H9 (cell line): Measurements from ENCODE around the gene CDK14. TPM values are rescaled to one million over a fixed set of nuclear protein-coding genes. Genes with fewer than 3 reads are reported as not detected.

ENCODE experiments used
- DNase-seq: peaks from one replicate; pipeline ENCODE4 v3.0.0-alpha.2; 2017
- H2AFZ ChIP-seq: one replicate; pipeline ENCODE4 v1.6.1; 2013; ENCODE audit warnings: mild to moderate bottlenecking, low read length, control low read depth, moderate library complexity
- H2AK5ac ChIP-seq: 2 replicates; pipeline ENCODE4 v1.6.1; 2013; ENCODE audit warnings: low read length, control low read depth, mixed read lengths; ENCODE audit not compliant: insufficient read length
- H2BK120ac ChIP-seq: one replicate; pipeline ENCODE4 v1.6.1; 2013; ENCODE audit warnings: low read depth, mild to moderate bottlenecking, low read length, control low read depth, inconsistent platforms; ENCODE audit not compliant: poor library complexity, severe bottlenecking
- H2BK12ac ChIP-seq: 2 replicates; pipeline ENCODE4 v1.6.1; 2013; ENCODE audit warnings: low read length, control low read depth, mixed read lengths, low read depth; ENCODE audit not compliant: insufficient read length
- H2BK15ac ChIP-seq: 2 replicates; pipeline ENCODE4 v1.6.1; 2013; ENCODE audit warnings: low read depth, low read length, control low read depth
- H2BK20ac ChIP-seq: one replicate; pipeline ENCODE4 v1.6.1; 2013; ENCODE audit warnings: low read depth, mild to moderate bottlenecking, low read length, control low read depth, inconsistent platforms; ENCODE audit not compliant: poor library complexity, severe bottlenecking
- H2BK5ac ChIP-seq: 2 replicates; pipeline ENCODE4 v1.6.1; 2013; ENCODE audit warnings: low read length, control low read depth, mixed read lengths; ENCODE audit not compliant: insufficient read length
- H3K14ac ChIP-seq: 2 replicates; pipeline ENCODE4 v1.6.1; 2013; ENCODE audit warnings: low read length, control low read depth; ENCODE audit not compliant: insufficient read depth
- H3K18ac ChIP-seq: 2 replicates; pipeline ENCODE4 v1.6.1; 2013; ENCODE audit warnings: low read depth, mild to moderate bottlenecking, mixed read lengths, low read length, control low read depth; ENCODE audit not compliant: insufficient read length
- H3K23ac ChIP-seq: 2 replicates; pipeline ENCODE4 v1.6.1; 2013; ENCODE audit warnings: low read length, control low read depth, mixed read lengths, low read depth; ENCODE audit not compliant: insufficient read length
- H3K23me2 ChIP-seq: 2 replicates; pipeline ENCODE4 v1.6.1; 2013; ENCODE audit warnings: low read depth, mild to moderate bottlenecking, mixed read lengths, low read length, control low read depth; ENCODE audit not compliant: insufficient read length, poor library complexity, severe bottlenecking
- H3K27ac ChIP-seq: 2 replicates; pipeline ENCODE4 v1.5.1; 2013; ENCODE audit warnings: low read length, control low read depth, mixed read lengths, low read depth; ENCODE audit not compliant: insufficient read length
- H3K27me3 ChIP-seq: 2 replicates; pipeline ENCODE4 v1.6.1; 2013; ENCODE audit warnings: low read length, control low read depth, inconsistent platforms; ENCODE audit not compliant: insufficient read depth
- H3K4ac ChIP-seq: 2 replicates; pipeline ENCODE4 v1.6.1; 2013; ENCODE audit warnings: low read depth, mild to moderate bottlenecking, control low read depth, inconsistent platforms, low read length, moderate library complexity
- H3K4me1 ChIP-seq: 2 replicates; pipeline ENCODE4 v1.6.1; 2013; ENCODE audit warnings: low read length, control low read depth, inconsistent platforms; ENCODE audit not compliant: insufficient read depth
- H3K4me2 ChIP-seq: 2 replicates; pipeline ENCODE4 v1.6.1; 2013; ENCODE audit warnings: low read length, control low read depth, mixed read lengths; ENCODE audit not compliant: insufficient read length, insufficient read depth
- H3K56ac ChIP-seq: 2 replicates; pipeline ENCODE4 v1.6.1; 2013; ENCODE audit warnings: low read depth, mild to moderate bottlenecking, mixed read lengths, low read length, control low read depth; ENCODE audit not compliant: insufficient read length
- H3K79me1 ChIP-seq: 2 replicates; pipeline ENCODE4 v1.6.1; 2013; ENCODE audit warnings: low read depth, mild to moderate bottlenecking, moderate library complexity, low read length, control low read depth, inconsistent platforms; ENCODE audit not compliant: insufficient read depth, poor library complexity, severe bottlenecking
- H3K79me2 ChIP-seq: 2 replicates; pipeline ENCODE4 v1.6.1; 2013; ENCODE audit warnings: low read length, control low read depth, inconsistent platforms; ENCODE audit not compliant: insufficient read depth
- H3K9ac ChIP-seq: 2 replicates; pipeline ENCODE4 v1.6.1; 2013; ENCODE audit warnings: low read length, control low read depth, mixed read lengths; ENCODE audit not compliant: insufficient read length; ENCODE audit errors: extremely low read depth
- H3K9me3 ChIP-seq: one replicate; pipeline ENCODE4 v1.6.1; 2013; ENCODE audit warnings: low read depth, low read length, inconsistent platforms; ENCODE audit not compliant: control insufficient read depth
- H3T11ph ChIP-seq: one replicate; pipeline ENCODE4 v1.6.1; 2013; ENCODE audit warnings: mild to moderate bottlenecking, low read length, control low read depth, inconsistent platforms
- H4K20me1 ChIP-seq: one replicate; pipeline ENCODE4 v1.6.1; 2013; ENCODE audit not compliant: control insufficient read depth, insufficient read length, insufficient read depth
- H4K5ac ChIP-seq: 2 replicates; pipeline ENCODE4 v1.6.1; 2013; ENCODE audit warnings: low read depth, mild to moderate bottlenecking, mixed read lengths, low read length, control low read depth; ENCODE audit not compliant: insufficient read length
- H4K8ac ChIP-seq: replicated peaks from 2 replicates; pipeline ENCODE4 v1.6.1; 2013; ENCODE audit warnings: low read length, control low read depth, mixed read lengths, low read depth; ENCODE audit not compliant: insufficient read length
- H4K91ac ChIP-seq: 2 replicates; pipeline ENCODE4 v1.6.1; 2013; ENCODE audit warnings: low read depth, mild to moderate bottlenecking, moderate library complexity, mixed read lengths, low read length, control low read depth; ENCODE audit not compliant: insufficient read length
- H3K27ac Mint-ChIP-seq, 3 experiments: 2 replicates in 2 of 3; 3 replicates in 1 of 3; pipeline ENCODE4 v1.8.0; 2020 to 2021; ENCODE audit warnings: mixed read lengths in 3 of 3, mild to moderate bottlenecking in 1 of 3, moderate library complexity in 1 of 3
- H3K27me3 Mint-ChIP-seq: 2 replicates; pipeline ENCODE4 v1.8.0; 2021; ENCODE audit warnings: low read depth, mild to moderate bottlenecking, moderate library complexity, mixed read lengths
- H3K36me3 Mint-ChIP-seq, 3 experiments: 2 replicates in 2 of 3; 3 replicates in 1 of 3; pipeline ENCODE4 v1.8.0; 2020 to 2021; ENCODE audit warnings: low read depth in 3 of 3, mixed read lengths in 3 of 3; ENCODE audit not compliant: insufficient read depth in 1 of 3
- H3K4me1 Mint-ChIP-seq, 2 experiments: 2 replicates each; pipeline ENCODE4 v1.8.0; 2020; ENCODE audit warnings: mixed read lengths in 2 of 2
- H3K4me3 Mint-ChIP-seq, 2 experiments: 2 replicates in 1 of 2; 3 replicates in 1 of 2; pipeline ENCODE4 v1.8.0; 2020 to 2021; ENCODE audit warnings: mild to moderate bottlenecking in 2 of 2, mixed read lengths in 2 of 2, moderate library complexity in 1 of 2
- H3K9me3 Mint-ChIP-seq, 2 experiments: 2 replicates in 1 of 2; 3 replicates in 1 of 2; pipeline ENCODE4 v1.8.0; 2020; ENCODE audit warnings: mild to moderate bottlenecking in 2 of 2, mixed read lengths in 2 of 2, moderate library complexity in 1 of 2
- CTCF ChIP-seq: fragments of 200-600 bp; sonication (generic); conservative IDR thresholded peaks from 3 replicates; pipeline ENCODE4 v1.8.0; 2021; ENCODE audit warnings: antibody characterized with exemption, mild to moderate bottlenecking
- WGBS: extraction: QIAGEN DNeasy Blood & Tissue Kit; methylation state at CpG from one replicate; pipeline ENCODE4 v1.1.7; 2013; ENCODE audit warnings: missing lambda C conversion rate, low lambda C conversion rate, mixed read lengths; ENCODE audit not compliant: insufficient read length; ENCODE audit errors: extremely low coverage; 5-methylcytosine and 5-hydroxymethylcytosine counted together
- total RNA-seq: library from RNA; stranded (reverse); gene quantifications from 2 replicates; pipeline ENCODE4 v1.2.1, GENCODE V29; 2021

CDK14 gene
- total RNA-seq, 1 experiment from 2014 or later: 23.9 TPM

GRCh38 chr7:90602303-90602702 is 6.2 kb downstream of the CDK14 start:
- Mint-ChIP-seq H3K27me3 (peaks cover under 1% of the 10 kb centered on the region; the same call in 1 of the 2 replicates), H3K9me3 (no peaks in the 10 kb centered on the region), H3K4me1 (peaks cover 18 to 23% of the 10 kb centered on the region in 2 experiments), H3K27ac (no peak overlapping the region), H3K36me3 (no peaks in the 10 kb centered on the region), H3K4me3 (no peak overlapping the region)
- Histone ChIP-seq H3K79me2 (peaks cover 22% of the 10 kb centered on the region; the same call in 1 of the 2 replicates), H4K20me1 (no peaks in the 10 kb centered on the region), H2BK120ac (no peak overlapping the region), H2BK12ac (no peak overlapping the region), H3K4me1 (no peaks in the 10 kb centered on the region; the same call in 1 of the 2 replicates), H3K18ac (no peak overlapping the region), H3K4me2 (no peak overlapping the region), H3K23ac (no peak overlapping the region), H4K91ac (no peak overlapping the region), H2AK5ac (no peak overlapping the region), H2BK5ac (no peak overlapping the region), H3K9me3 (no peaks in the 10 kb centered on the region), H3T11ph (no peak overlapping the region), H3K27me3 (no peaks in the 10 kb centered on the region), H3K9ac (no peak overlapping the region), H2AFZ (no peak overlapping the region), H3K79me1 (no peaks in the 10 kb centered on the region), H4K5ac (no peak overlapping the region), H3K56ac (no peak overlapping the region), H3K27ac (no peak overlapping the region), H3K14ac (no peak overlapping the region), H2BK20ac (no peak overlapping the region), H3K4ac (no peak overlapping the region), H4K8ac (no peak overlapping the region), H3K23me2 (peaks cover 1% of the 10 kb centered on the region), H2BK15ac (no peak overlapping the region)
- DNase-seq: no peak
- no CpG with 5 or more reads among the region's 1 CpG for WGBS
- TF ChIP-seq CTCF: no peak
